Natural killer cell (primary cell): Measurements from ENCODE around the gene UNCX. TPM values are rescaled to one million over a fixed set of nuclear protein-coding genes. Genes with fewer than 3 reads are reported as not detected.

ENCODE experiments used
- ATAC-seq, 3 donors: fragments of 150-1000 bp in 2 of 3; fragments of 200-7000 bp in 1 of 3; cut with Tn5 transposase; 1 replicate in 1 of 3; 2 replicates in 2 of 3; pipeline ENCODE4 v1.10.0; 2021; ENCODE audit warnings: mild to moderate bottlenecking in 2 of 3, moderate library complexity in 2 of 3
- DNase-seq, 2 donors: peaks; one replicate each; pipeline versions ENCODE4 v3.0.0 to v3.0.0-alpha.2; 2013 to 2021; ENCODE audit warnings: mixed read lengths in 1 of 2
- H3K27ac ChIP-seq: one replicate; pipeline ENCODE4 v1.5.1; 2013; ENCODE audit warnings: mild to moderate bottlenecking, low read length
- H3K27me3 ChIP-seq: one replicate; pipeline ENCODE4 v1.6.1; 2013; ENCODE audit warnings: low read length; ENCODE audit not compliant: control insufficient read depth, insufficient read depth
- H3K36me3 ChIP-seq: one replicate; pipeline ENCODE4 v1.6.1; 2013; ENCODE audit warnings: low read length; ENCODE audit not compliant: control insufficient read depth, insufficient read depth
- H3K4me1 ChIP-seq: one replicate; pipeline ENCODE4 v1.6.1; 2013; ENCODE audit warnings: low read length; ENCODE audit not compliant: control insufficient read depth, insufficient read depth
- H3K4me3 ChIP-seq: one replicate; pipeline ENCODE4 v1.5.1; 2013; ENCODE audit warnings: low read length
- H3K9me3 ChIP-seq: one replicate; pipeline ENCODE4 v1.6.1; 2013; ENCODE audit warnings: low read length; ENCODE audit not compliant: control insufficient read depth, insufficient read depth
- H3K27ac Mint-ChIP-seq, 2 donors: one replicate each; pipeline ENCODE4 v1.8.0; 2022; ENCODE audit warnings: mild to moderate bottlenecking in 2 of 2, mixed read lengths in 2 of 2, moderate library complexity in 1 of 2
- H3K27me3 Mint-ChIP-seq, 2 donors: one replicate each; pipeline ENCODE4 v1.8.0; 2022; ENCODE audit warnings: low read depth in 2 of 2, mixed read lengths in 2 of 2
- H3K36me3 Mint-ChIP-seq: one replicate; pipeline ENCODE4 v1.8.0; 2022; ENCODE audit warnings: mixed read lengths
- H3K4me1 Mint-ChIP-seq, 2 donors: one replicate each; pipeline ENCODE4 v1.8.0; 2022; ENCODE audit warnings: mixed read lengths in 2 of 2
- H3K4me3 Mint-ChIP-seq: one replicate; pipeline ENCODE4 v1.8.0; 2022; ENCODE audit warnings: mild to moderate bottlenecking, moderate library complexity, mixed read lengths
- H3K9me3 Mint-ChIP-seq, 2 donors: one replicate each; pipeline ENCODE4 v1.8.0; 2022; ENCODE audit warnings: mixed read lengths in 2 of 2
- CTCF ChIP-seq: fragments of 200-600 bp; IDR thresholded peaks from one replicate; pipeline ENCODE4 v1.8.0; 2022; ENCODE audit warnings: antibody characterized with exemption
- WGBS: methylation state at CpG from one replicate; pipeline ENCODE4 v1.1.7; 2013; ENCODE audit warnings: missing lambda C conversion rate; ENCODE audit not compliant: insufficient coverage; 5-methylcytosine and 5-hydroxymethylcytosine counted together
- intact Hi-C: fragments of 100-400 bp; cut with micrococcal nuclease; formaldehyde crosslinking; loops from one replicate; pipeline ENCODE4 v1.14.2; 2022
- total RNA-seq, 4 donors: library from RNA; stranded (reverse); fragments of 120-200 nt in 1 of 4; gene quantifications; one replicate each; pipeline versions ENCODE4 v1.2.3 to v1.2.4, GENCODE V29; 2013 to 2022

Gene UNCX
- not detected for total RNA-seq
- not detected for total RNA-seq (2013)

- peaks cover 19 to 24% of the 10 kb centered on the region in 2 donors for H3K4me1 Mint-ChIP-seq
- WGBS, result 9% methylated on average over 74 of the region's 81 CpGs
- ATAC-seq, result no peak
- no peaks in the 10 kb centered on the region for H3K36me3 Mint-ChIP-seq
- peaks cover 37 to 44% of the 10 kb centered on the region in 2 donors for H3K27me3 Mint-ChIP-seq
- Histone ChIP-seq H3K4me3 (no peak within 1 kb of the TSS), H3K27me3 (peaks cover 54% of the 10 kb centered on the region), H3K27ac (no peak within 1 kb of the TSS), H3K36me3 (no peaks in the 10 kb centered on the region), H3K4me1 (peaks cover 31% of the 10 kb centered on the region), H3K9me3 (peaks cover 3% of the 10 kb centered on the region)
- DNase-seq, result no peak
- intact Hi-C loops, result no loop called here
- no peak for TF ChIP-seq CTCF
- peak within 1 kb of the TSS; percentile 55 to 69 for H3K27ac Mint-ChIP-seq
- no peaks in the 10 kb centered on the region for H3K9me3 Mint-ChIP-seq
- H3K4me3 Mint-ChIP-seq, result peak within 1 kb of the TSS; percentile 67
Measured at GRCh38 chr7:1232623-1233332, at the start of gene UNCX. TSS of gene UNCX (plus strand) at chr7:1232872. CDS start at chr7:1233018, 146 bp downstream.

GRCh38 chr7:1187127-1187526 is 45.5 kb upstream of the UNCX start:
- TF ChIP-seq CTCF, result no peak
- WGBS, result 87% methylated on average over 11 of the region's 11 CpGs
- Histone ChIP-seq H3K27ac (no peak overlapping the region), H3K27me3 (no peaks in the 10 kb centered on the region), H3K4me3 (no peak overlapping the region), H3K4me1 (peaks cover 5% of the 10 kb centered on the region), H3K9me3 (no peaks in the 10 kb centered on the region), H3K36me3 (no peaks in the 10 kb centered on the region)
- ATAC-seq (no peak), DNase-seq (no peak)
- Mint-ChIP-seq H3K9me3 (no peaks in the 10 kb centered on the region), H3K4me3 (no peak overlapping the region), H3K4me1 (peaks cover 2% of the 10 kb centered on the region in 2 donors), H3K27ac (no peak overlapping the region), H3K36me3 (no peaks in the 10 kb centered on the region), H3K27me3 (peaks cover 28 to 35% of the 10 kb centered on the region in 2 donors)
- intact Hi-C loops, result no loop called here

DNA sequence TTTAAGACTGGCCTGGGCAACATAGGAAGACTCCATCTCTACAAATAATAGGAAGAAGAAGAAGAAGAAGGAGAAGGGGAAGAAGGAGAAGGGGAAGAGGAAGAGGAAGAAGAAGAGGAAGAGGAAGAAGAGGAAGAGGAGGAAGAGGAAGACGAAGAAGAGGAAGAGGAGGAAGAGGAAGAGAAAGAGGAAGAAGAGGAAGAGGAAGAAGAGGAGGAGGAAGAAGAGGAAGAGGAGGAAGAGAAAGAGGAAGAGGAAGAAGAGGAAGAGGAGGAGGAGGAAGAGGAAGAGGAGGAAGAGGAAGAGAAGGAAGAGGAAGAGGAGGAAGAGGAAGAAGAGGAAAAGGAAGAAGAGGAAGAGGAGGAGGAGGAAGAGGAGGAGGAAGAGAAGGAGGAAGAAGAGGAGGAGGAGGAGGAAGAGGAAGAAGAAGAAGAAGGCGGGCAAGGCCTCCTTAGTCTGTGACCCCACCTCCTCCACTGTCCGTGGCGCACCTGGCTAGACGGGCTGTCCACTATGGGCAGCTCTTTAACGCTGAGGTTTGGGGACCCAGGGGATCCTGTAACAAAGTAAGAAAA is 43.9 kb upstream of the UNCX start:
- H3K4me1 Mint-ChIP-seq, result peaks cover 6% of the 10 kb centered on the region in 2 donors
- 85% methylated on average over 6 of the region's 6 CpGs for WGBS
- H3K27ac Mint-ChIP-seq, result no peak overlapping the region

More for the DNA sequence above, 43.9 kb upstream of the UNCX start:
- H3K9me3 Mint-ChIP-seq, result no peaks in the 10 kb centered on the region
- no peaks in the 10 kb centered on the region for H3K36me3 Mint-ChIP-seq
- H3K27me3 Mint-ChIP-seq, result peaks cover 30 to 39% of the 10 kb centered on the region in 2 donors
- Histone ChIP-seq H3K4me3 (no peak overlapping the region), H3K36me3 (no peaks in the 10 kb centered on the region), H3K4me1 (peaks cover 3% of the 10 kb centered on the region), H3K27ac (no peak overlapping the region), H3K27me3 (no peaks in the 10 kb centered on the region), H3K9me3 (no peaks in the 10 kb centered on the region)
- no peak for DNase-seq
- H3K4me3 Mint-ChIP-seq, result no peak overlapping the region
- no peak for TF ChIP-seq CTCF
- no peak for ATAC-seq
- intact Hi-C loops, result no loop called here
